LHCN-M2 (cell line): ENCODE data around the gene GEMIN2. TPM values are rescaled to one million over a fixed set of nuclear protein-coding genes. Genes with fewer than 3 reads are reported as not detected.
"Not testable (repeated sequence)": the region's sequence is repeated elsewhere in the genome, so short reads cannot be mapped to it uniquely, and the experiment has no call there.

Experiments used
- DNase-seq: peaks from one replicate; pipeline ENCODE4 v3.0.0-alpha.2; 2012; ENCODE audit warnings: low read depth
- total RNA-seq: library from RNA; depleted of rRNA; stranded (reverse); fragments of >200 nt; gene quantifications from 2 replicates; pipeline ENCODE4 v1.2.3, GENCODE V29; 2014

GEMIN2 gene
- total RNA-seq, 1 experiment from 2014 or later = 33.6 TPM

DNA sequence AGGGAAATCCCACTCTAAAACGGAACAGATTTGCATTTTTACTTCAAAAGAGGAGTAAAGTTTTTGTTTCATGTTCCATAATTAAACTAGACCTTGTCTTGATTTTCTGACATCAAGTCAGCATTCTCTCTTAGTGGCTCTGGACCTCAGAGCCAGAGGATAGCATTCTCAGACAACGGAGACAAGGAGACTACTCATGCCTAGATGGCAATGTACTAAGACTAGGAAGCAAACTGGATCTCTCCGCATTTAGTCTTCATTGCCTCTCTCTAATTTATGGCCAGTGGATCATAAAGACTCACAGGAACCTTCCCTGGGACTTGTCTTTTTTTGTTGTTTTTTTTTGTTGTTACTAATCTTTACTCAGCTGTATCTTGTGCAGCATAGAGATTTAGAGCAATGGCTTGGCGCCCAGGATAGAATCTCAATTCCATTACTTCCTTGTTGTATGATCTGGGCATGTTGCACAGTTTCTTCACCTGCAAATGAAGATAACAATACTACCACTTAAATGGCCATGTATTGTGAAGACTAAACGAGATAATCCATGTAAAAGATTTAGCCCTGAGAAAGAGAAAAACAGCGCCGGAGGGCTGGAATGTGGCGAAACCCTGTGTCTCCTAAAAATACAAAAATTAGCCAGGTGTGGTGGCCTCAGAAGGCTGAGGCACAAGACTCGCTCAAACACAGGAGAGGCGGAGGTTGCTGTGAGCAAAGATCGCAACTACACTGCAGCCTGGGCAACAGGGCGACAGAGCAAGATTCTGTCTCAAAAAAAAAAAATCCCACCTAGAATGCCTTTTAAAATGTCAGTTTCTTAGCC, 4.0 kb upstream of the GEMIN2 start:
- DNase-seq = no peak

DNA sequence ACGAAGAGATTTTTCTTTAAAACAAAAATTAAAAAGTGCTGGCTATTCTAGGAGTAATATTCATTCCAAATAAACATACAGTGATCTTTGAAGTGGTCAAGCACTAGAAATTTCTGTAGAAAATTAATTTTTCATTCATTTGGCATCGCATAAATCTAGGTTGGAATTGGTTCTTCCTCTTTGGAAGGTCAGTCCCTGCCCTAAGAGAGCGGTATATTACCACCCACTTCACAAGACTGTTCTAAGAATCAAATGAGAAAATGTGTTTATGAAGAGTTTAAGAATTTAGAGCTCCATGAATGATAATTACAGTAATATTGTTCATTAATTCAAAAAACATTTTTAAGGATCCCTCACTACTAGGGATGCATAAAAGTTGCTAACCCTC, 444 bp upstream of the GEMIN2 start:
- DNase-seq = no peak

DNA sequence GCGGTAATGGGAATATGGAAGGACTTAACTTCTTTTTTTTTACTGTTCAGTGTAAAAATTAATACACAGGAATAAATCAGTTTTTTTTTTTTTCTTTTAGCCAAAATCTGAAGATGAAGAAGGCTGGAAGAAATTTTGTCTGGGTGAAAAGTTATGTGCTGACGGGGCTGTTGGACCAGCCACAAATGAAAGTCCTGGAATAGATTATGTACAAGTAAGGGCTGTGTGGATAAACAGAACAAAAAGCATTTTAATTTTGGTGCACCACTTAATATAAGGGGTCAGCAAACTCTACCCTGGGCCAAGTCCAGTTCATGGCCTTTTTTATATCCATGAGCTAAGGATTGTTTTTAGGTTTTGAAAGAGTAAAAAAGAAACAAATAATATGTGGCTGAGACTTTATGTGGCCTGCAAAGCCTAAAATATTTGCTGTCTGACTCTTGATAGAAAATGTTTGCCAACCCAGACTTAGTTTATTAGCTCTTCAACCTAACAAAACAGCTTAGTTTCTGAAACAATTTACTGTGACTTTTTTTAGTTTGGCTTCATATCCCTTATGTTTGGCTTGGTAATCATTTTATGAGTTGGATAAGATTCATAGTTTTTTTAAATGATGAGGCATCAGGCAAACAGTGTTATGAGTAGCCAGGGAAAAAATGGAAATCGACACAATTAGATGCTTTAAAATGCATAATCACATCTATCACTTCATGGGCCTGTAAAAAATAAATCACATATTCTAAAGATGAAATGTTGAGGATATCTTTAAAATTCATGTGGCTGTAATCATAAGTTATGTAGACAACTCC, 8.4 kb downstream of the GEMIN2 start:
- no peak for DNase-seq

DNA sequence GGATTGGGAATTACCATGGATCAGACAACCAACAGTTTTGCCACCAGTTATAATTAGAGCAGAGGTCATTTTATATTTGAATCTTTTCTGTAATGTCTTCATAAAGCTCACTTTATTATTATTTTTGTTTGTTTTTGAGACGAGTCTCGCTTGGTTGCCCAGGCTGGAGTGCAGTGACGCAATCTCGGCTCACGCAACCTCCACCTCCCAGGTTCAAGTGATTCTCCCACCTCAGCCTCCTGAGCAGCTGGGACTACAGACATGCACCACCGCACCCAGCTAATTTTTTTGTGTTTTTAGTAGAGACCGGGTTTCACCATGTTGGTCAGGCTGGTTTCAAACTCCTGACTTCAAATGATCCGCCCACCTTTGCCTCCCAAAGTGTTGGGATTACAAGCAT, 23.7 kb downstream of the GEMIN2 start:
- not testable (repeated sequence) for DNase-seq

DNA sequence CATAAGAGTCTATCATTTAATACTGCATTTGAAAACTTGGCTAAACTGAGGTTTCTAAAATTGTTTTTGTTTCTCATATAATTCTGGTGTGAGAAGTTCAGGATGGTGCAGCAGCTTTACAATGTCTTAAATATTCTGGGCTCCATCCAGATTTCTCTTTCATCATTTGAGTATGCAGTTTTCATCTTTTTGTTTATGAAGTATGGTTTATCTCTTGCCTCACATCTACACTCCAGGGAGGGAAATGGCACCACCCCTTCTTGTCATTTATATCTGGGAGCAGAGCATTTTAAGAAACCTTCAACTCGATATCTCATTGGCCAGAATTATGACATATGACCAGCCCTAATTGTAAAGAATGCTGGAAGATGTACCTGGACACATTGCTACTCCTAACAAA, 24.3 kb downstream of the GEMIN2 start:
- no peak for DNase-seq

DNA sequence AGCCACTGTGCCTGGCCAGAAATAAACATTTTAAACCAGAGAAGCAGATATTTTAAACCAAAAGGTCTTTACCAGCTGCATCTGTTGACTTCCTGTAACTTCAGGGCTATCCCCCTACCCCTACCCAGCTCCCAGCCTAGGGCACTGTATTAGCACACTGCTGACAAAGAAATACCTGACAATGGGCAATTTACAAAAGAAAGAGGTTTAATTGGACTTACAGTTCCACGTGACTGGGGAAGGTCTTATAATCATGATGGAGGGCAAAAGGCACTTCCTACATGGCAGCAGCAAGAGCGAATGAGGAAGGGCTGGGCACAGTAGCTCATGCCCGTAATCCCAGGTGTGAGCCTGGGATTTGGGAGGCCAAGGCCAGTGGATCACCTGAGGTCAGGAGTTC, 26.0 kb downstream of the GEMIN2 start:
- no peak for DNase-seq

DNA sequence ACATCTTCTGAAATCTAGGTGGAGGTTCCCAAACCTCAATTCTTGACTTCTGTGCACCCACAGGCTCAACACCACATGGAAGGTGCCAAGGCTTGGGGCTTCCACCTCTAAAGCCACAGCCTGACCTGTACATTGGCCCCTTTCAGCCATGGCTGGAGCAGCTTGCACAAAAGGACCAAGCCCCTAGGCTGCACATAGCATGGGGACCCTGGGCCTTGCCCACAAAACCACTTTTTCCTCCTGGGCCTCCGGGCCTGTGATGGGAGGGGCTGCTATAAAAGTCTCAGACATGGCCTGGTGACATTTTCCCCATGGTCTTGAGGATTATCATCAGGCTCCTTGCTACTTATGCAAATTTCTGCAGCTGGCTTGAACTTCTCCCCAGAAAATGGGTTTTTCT, 27.5 kb downstream of the GEMIN2 start:
- not testable (repeated sequence) for DNase-seq

DNA sequence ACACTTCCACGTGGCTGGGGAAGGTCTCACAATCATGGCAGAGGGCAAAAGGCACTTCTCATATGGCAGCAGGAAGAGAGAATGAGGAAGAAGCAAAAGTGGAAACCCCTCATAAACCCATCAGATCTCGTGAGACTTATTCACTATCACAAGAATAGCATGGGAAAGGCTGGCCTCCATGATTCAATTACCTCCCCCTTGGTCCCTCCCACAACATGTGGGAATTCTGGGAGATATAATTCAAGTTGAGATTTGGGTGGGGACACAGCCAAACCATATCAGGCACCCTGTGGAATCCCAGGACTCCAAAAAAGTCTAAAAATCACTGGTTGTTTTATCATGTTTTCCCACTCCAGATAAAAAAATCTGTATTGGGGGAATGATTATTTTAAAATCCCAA, 29.1 kb downstream of the GEMIN2 start:
- DNase-seq = not testable (repeated sequence)

DNA sequence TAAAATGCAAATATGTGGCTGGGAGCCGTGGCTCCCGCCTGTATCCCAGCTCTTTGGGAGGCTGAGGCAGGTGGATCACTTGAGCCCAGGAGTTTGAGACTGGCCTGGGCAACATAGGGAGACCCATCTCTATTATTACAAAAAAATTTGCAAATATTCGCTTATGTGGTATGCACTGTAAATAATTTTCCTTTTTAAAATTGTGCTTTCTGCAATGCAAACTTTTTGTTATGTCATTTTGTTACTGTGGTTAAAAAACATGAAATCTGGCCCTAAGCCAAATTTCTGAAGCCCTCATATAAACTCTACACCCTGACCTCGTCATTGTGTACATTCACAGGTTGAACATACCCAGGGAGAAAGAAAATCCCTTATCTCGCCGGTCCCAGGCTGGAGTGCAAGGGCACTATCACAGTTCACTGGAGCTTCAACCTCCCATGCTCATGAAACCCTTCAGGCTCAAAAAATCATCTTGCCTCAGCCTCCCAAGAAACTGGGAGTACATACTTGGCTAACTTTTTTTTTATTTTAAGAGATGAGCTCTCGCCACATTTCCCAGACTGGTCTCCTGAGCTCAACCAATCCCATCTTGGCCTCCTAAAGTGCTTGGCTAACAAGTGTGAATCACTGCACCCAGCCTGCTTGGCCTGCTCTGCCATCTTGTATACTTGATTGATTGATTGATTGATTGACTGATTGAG, 31.3 kb downstream of the GEMIN2 start:
- no peak for DNase-seq

DNA sequence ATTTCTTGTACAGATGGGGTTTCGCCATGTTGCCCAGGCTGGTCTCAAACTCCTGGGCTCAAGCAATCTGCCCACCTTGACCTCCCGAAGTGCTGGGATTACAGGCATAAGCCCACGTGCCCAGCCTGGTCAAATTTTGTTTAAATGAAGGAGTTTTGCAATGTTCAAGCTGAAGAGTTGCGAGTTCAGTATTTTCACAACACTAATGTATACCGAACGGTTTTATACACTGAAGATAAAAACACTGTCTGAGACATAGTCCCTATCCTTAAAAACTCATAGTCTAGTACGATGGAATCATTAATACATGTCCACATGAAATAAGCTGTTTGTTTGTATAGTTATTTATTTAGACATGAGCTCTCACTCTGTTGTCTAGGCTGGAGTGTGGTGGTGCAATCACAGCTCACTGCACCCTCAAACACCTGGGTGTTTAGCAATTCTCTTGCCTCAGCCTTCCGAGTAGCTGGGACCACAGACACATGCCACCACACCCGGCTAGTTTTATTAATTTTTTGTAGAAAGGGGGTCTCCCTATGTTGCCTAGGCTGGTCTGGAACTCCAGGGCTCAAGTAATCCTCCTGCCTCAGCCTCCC, 40.6 kb downstream of the GEMIN2 start:
- DNase-seq = no peak

DNA sequence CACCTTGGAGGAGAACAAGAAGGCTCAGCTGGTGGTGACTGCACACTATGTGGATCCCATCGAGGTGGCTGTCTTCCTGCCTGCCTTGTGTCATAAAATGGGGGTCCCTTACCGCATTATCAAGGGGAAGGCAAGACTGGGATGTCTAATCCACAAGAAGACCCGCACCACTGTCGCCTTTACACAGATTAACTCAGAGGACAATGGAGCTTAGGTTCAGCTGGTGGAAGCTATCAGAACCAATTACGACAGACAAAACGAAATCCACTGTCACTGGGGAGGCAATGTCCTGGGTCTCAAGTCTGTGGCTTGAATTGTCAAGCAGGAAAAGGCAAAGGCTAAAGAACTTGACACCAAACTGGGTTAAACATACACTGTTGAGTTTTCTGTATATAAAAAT, 43.4 kb downstream of the GEMIN2 start:
- no peak for DNase-seq

DNA sequence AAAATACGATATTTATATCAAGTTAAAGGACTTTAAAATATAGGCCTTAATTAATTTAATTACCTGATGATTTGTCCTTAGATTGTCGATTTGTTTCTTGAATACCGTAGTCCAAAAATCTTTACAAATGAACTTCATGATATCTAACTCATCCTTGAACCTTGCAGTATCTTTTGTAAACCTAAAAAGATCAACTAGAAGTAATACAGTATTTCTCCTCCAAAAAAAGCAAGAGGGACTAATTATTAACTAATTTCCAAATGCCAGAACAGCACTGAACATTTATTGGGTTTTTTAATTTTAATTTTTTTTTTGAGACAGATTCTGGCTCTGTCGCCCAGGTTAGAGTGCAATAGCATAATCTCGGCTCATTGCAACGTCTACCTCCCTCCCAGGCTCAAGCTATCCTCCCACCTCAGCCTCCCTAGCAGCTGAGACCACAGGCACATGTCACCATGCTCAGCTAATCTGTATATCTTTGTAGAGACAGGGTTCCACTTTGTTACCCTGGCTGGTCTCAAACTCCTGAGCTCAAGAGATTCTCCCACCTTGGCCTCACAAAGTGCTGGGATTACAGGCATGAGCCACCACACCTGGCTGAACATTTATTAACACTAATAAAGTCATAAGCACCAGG, 44.2 kb downstream of the GEMIN2 start:
- DNase-seq = no peak

DNA sequence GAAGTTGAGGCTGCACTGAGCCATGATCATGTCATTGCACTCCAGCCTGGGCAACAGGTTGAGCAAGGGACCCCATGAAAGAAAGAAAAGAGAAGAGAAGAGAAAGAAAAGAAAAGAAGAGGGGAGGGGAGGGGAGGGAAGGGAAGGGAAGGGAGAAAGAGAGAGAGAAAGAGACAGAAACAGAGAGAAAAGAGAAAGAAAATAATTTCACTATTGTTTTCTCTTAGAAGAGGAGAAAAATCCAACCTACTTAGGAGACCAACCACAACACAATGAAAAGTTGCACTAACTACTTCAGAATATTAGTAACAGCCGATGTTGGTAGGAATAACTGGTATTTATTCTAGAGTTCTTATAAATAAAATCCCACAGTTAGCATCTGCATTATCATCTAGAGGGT, 46.4 kb downstream of the GEMIN2 start:
- no peak for DNase-seq

DNA sequence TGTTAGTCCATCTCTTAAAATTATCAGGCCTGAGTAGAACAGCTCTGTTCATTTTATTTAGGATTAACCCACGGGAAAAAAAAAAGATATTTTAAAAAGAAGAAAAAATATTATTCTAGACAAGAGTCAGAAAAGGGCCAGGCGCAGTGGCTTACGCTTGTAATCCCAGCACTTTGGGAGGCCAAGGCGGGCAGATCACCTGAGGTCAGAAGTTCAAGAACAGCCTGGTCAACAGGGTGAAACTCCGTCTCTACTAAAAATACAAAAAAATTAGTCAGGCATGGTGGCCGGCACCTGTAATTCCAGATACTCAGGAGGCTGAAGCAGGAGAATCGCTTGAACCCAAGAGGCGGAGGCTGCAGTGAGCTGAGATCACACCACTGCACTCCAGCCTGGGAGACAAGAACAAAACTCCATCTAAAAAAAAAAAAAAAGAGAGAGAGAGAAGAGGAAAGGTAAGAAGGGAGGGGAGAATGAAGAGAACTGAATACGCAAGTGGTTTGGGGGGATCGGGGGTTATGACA, 53.7 kb downstream of the GEMIN2 start:
- not testable (repeated sequence) for DNase-seq

DNA sequence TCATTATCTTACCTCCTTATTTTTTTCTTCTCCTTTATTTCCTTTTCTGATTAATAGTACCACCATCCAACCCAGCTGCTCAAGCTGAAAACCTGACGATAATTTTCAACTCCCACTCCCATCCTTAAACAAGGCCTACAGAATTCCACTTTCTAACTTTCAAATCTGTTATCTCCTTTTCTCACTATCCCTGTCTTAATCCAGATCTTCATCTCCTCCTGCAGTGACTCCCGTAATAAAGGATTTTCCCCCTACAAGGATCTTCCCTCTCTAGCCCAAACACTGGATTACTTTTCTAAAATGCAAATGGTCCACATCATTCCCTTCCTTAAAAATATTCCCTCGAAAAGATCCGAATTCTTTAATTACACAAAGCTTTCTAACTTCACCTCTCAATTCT, 54.5 kb downstream of the GEMIN2 start:
- DNase-seq = no peak

DNA sequence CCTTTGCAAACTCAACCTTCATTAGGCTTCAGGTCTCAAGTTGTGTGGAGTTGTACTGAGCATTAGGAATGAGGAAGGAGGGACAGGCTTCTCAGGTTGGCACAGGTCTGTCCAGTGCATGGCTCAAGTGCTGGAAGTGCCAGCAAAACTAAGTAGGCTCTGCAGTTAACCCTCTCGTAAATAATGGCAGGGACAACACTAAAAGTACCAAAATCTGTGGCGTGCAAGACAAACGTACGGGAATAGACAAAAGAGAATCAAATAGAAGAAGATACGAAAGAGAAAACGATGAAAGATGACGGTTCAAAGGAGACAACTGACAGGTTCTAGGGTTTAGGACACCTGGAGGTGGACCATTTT, 55.4 kb downstream of the GEMIN2 start:
- no peak for DNase-seq

DNA sequence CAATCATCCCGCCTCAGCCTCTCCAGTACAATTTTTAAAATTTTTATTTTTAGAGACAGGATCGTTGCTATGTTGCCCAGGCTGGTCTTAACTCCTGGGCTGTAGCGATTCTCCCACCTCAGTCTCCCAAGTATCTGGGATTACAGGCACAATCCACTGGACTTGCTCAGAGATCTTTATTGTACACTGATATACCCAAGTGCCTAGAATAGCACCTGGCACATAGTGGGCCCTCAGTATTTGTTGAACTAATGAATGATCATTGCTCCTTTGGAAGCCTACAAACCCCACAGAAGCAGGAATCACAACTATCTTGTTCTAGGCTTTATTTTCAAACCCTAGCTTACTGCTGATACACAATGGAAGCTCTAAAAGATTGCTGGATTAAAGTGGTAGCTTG, 59.1 kb downstream of the GEMIN2 start:
- no peak for DNase-seq

DNA sequence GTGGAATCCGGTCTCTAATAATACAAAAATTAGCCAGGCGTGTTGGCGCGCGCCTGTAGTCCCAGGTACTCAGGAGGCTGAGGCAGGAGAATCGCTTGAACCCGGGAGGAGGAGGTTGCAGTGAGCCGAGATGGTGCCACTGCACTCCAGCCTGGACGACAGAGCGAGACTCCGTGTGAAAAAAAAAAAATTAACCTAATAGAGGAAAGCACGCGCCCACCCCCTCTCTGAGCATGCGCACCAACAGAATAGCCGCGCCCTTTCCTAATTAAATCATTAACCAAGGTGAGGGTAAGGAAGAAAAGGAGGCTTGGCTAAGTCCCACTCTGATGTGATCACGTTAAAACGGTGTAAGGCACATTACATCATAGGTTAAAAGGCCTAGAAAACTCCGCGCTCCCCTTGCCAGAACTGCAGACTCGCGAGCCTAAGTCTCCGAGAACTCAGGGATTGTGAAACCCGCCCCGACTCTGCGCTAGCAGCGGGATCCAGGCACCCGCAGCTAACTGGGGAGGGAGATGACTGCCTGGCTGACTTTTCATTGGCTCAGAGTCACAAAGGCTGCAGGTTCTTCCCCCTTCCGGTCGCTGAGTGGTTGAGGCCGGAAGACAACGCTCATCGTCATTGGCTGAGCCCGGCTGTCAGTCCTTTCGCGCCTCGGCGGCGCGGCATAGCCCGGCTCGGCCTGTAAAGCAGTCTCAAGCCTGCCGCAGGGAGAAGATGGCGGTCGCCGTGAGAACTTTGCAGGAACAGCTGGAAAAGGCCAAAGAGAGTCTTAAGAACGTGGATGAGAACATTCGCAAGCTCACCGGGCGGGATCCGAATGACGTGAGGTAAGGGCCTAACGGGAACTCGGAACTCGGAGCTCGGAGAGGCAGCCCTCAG, 60.7 kb downstream of the GEMIN2 start, which contains the start of gene PNN:
Gene PNN, plus strand, starts transcription at position 695 of the 885 bp plus-strand sequence. Its CDS starts 26 bp downstream, at position 721.
- peak; percentile 99 for DNase-seq

DNA sequence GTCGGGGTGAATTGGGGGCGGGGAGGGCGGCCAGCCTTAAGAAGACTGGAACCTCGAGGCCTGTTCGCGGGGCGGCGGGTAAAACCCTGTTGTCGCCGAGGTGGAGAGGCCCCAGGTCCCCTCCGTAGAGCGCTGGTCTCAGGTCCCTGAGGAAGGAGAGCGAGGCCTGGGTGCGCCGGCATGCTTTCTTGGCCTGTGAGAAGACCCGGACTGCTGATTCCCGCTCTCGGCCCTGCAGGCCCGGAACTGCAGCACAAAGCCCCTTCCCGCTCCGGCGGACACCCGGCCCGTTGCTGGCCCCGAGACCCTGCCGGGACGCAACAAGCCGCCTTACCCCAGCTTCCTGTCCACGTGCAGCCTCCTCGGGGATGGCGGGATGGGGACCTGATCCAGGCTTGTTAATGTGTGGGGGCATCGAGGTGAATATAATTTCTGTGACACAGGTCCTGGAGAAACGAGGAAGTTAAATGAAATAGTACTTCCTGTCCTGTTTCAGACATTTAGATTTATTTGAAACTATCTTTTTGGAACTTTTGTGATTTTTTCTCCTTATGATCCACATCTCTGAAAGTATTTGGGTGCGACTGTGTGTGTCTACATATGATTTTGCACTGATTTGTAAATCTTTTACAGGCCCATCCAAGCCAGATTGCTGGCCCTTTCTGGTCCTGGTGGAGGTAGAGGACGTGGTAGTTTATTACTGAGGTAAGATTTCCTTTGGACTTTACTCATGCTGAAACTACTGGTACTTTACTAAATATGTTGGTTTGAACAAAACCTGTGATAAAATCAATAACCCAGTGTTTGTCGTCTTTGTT, 61.5 kb downstream of the GEMIN2 start:
- peak; percentile 37 for DNase-seq
